MCF 10A (cell line): ENCODE results near the gene HSPA4. TPM values are rescaled to one million over a fixed set of nuclear protein-coding genes. Genes with fewer than 3 reads are reported as not detected.

Source experiments
- BruUV-seq: library from RNA; stranded (reverse); fragments of 400-500 nt; replicated peaks from 2 replicates; lab custom pipeline; 2021; lab: Mats Ljungman, UMichigan
- CTCF ChIA-PET: fragments of 300-600 bp; sonication (Branson Sonifier 250); formaldehyde crosslinking; extraction: SDS; loops from one replicate; lab custom pipeline; 2021; ENCODE audit warnings: antibody characterized with exemption, inconsistent platforms; lab: Yijun Ruan, JAX
- POLR2A ChIA-PET: fragments of 300-600, 350-650 bp; sonication (Branson Sonifier 250); formaldehyde crosslinking; extraction: SDS; loops from one replicate; lab custom pipeline; 2020; ENCODE audit warnings: antibody characterized with exemption, inconsistent platforms; lab: Yijun Ruan, JAX
- DNase-seq: peaks from one replicate; pipeline ENCODE4 v3.0.0-alpha.2; 2018; ENCODE audit not compliant: unreplicated experiment
- H3K27ac Mint-ChIP-seq: one replicate; pipeline ENCODE4 v1.8.0; 2022; ENCODE audit warnings: mild to moderate bottlenecking, low read depth, mixed read lengths; ENCODE audit not compliant: unreplicated experiment
- H3K27me3 Mint-ChIP-seq: one replicate; pipeline ENCODE4 v1.8.0; 2022; ENCODE audit warnings: mixed read lengths; ENCODE audit not compliant: insufficient read depth, unreplicated experiment
- H3K36me3 Mint-ChIP-seq: one replicate; pipeline ENCODE4 v1.8.0; 2022; ENCODE audit warnings: mild to moderate bottlenecking, moderate library complexity, mixed read lengths; ENCODE audit not compliant: insufficient read depth, unreplicated experiment
- H3K4me1 Mint-ChIP-seq: one replicate; pipeline ENCODE4 v1.8.0; 2022; ENCODE audit warnings: mixed read lengths; ENCODE audit not compliant: insufficient read depth, unreplicated experiment
- H3K4me3 Mint-ChIP-seq: one replicate; pipeline ENCODE4 v1.8.0; 2022; ENCODE audit warnings: mild to moderate bottlenecking, moderate library complexity, mixed read lengths; ENCODE audit not compliant: unreplicated experiment
- H3K9me3 Mint-ChIP-seq: one replicate; pipeline ENCODE4 v1.8.0; 2022; ENCODE audit warnings: mixed read lengths; ENCODE audit not compliant: unreplicated experiment
- CTCF ChIP-seq: fragments of 200-600 bp; IDR thresholded peaks from one replicate; pipeline ENCODE4 v1.8.0; 2022; ENCODE audit warnings: antibody characterized with exemption, mild to moderate bottlenecking; ENCODE audit not compliant: unreplicated experiment
- intact Hi-C: fragments of 100-400 bp; cut with micrococcal nuclease; formaldehyde crosslinking; loops from 2 replicates; pipeline ENCODE4 v1.14.1; 2022
- total RNA-seq: library from RNA; stranded (reverse); gene quantifications from 2 replicates; pipeline ENCODE4 v1.2.3, GENCODE V29; 2022

HSPA4 gene
- total RNA-seq, 1 experiment from 2014 or later: 218 TPM

- BruUV-seq: no TSS peak
- Mint-ChIP-seq H3K27ac (no peak overlapping the region), H3K4me3 (no peak overlapping the region), H3K4me1 (peaks cover 32% of the 10 kb centered on the region), H3K27me3 (no peaks in the 10 kb centered on the region), H3K9me3 (no peaks in the 10 kb centered on the region), H3K36me3 (peaks cover 17% of the 10 kb centered on the region)
- POLR2A ChIA-PET: interaction anchor here (0.9 to 1.4 kb wide), 2 partner anchors 8 to 18 kb away, joined by 3 to 4 read pairs; no protein-coding TSS in a partner anchor
- no peak for TF ChIP-seq CTCF
- intact Hi-C loops: no loop called here
- CTCF ChIA-PET: no interaction called here
- DNase-seq: no peak
These were observed 7.8 kb downstream of the HSPA4 start for GRCh38 chr5:133059621-133060020.

- ChIA-PET POLR2A (interaction anchor here (0.7 to 4.6 kb wide), 3 partner anchors 11 to 311 kb away, joined by 3 to 26 read pairs (median 3); partner anchors contain the start of genes HSPA4 and ZCCHC10), CTCF (interaction anchor here (1.2 kb wide), 1 partner anchor 10 kb away, joined by 3 read pairs; the partner anchor contains the start of gene HSPA4)
- H3K4me3 Mint-ChIP-seq: no peak overlapping the region
- intact Hi-C loops: no loop called here
- H3K36me3 Mint-ChIP-seq: peaks cover 34% of the 10 kb centered on the region
- peaks cover 28% of the 10 kb centered on the region for H3K4me1 Mint-ChIP-seq
- H3K9me3 Mint-ChIP-seq: no peaks in the 10 kb centered on the region
- no TSS peak for BruUV-seq
- DNase-seq: no peak
- no peak for TF ChIP-seq CTCF
- no peak overlapping the region for H3K27ac Mint-ChIP-seq
- no peaks in the 10 kb centered on the region for H3K27me3 Mint-ChIP-seq
These were observed 10.5 kb downstream of the HSPA4 start for GRCh38 chr5:133062276-133062675.

- ChIA-PET CTCF (interaction anchor here (0.6 to 1.1 kb wide), 3 partner anchors 8 to 954 kb away, joined by 3 read pairs; no protein-coding TSS in a partner anchor), POLR2A (interaction anchor here (0.6 to 4.6 kb wide), 5 partner anchors 8 to 222 kb away, joined by 3 to 26 read pairs (median 3); partner anchors contain the start of gene HSPA4)
- BruUV-seq: no TSS peak
- Mint-ChIP-seq H3K4me1 (peaks cover 21% of the 10 kb centered on the region), H3K4me3 (no peak overlapping the region), H3K27me3 (no peaks in the 10 kb centered on the region), H3K27ac (peak overlapping the region; percentile 28), H3K9me3 (no peaks in the 10 kb centered on the region), H3K36me3 (peaks cover 42% of the 10 kb centered on the region)
- TF ChIP-seq CTCF: no peak
- DNase-seq: peak; percentile 40
- intact Hi-C loops: no loop called here
These were observed 12.2 kb downstream of the HSPA4 start for GRCh38 chr5:133063965-133064364.

GRCh38 chr5:133065471-133065870 lies 13.7 kb downstream of the HSPA4 start:
- POLR2A ChIA-PET: interaction anchor here (0.5 to 1.4 kb wide), 3 partner anchors 10 to 103 kb away, joined by 3 to 6 read pairs (median 4); partner anchors contain the start of gene HSPA4
- no peak for DNase-seq
- Mint-ChIP-seq H3K4me3 (no peak overlapping the region), H3K27ac (no peak overlapping the region), H3K27me3 (no peaks in the 10 kb centered on the region), H3K9me3 (no peaks in the 10 kb centered on the region), H3K36me3 (peaks cover 50% of the 10 kb centered on the region), H3K4me1 (peaks cover 21% of the 10 kb centered on the region)
- no TSS peak for BruUV-seq
- TF ChIP-seq CTCF: no peak
- CTCF ChIA-PET: no interaction called here
- intact Hi-C loops: no loop called here
